ENCODE data around the gene RAD18.

The RAD18 gene

GRCh38 chr3:8984526-8984925, 21.3 kb upstream of the RAD18 start:
- DNase-seq = no peak

GRCh38 chr3:8984081-8984480, 20.8 kb upstream of the RAD18 start:
- DNase-seq = no peak

- no peak for DNase-seq
Measured at GRCh38 chr3:8983591-8983990, 20.3 kb upstream of the RAD18 start.

GRCh38 chr3:8983026-8983425, 19.8 kb upstream of the RAD18 start:
- DNase-seq = no peak

- no peak for DNase-seq
Measured at GRCh38 chr3:8982509-8982908, 19.2 kb upstream of the RAD18 start.

- DNase-seq = no peak
Measured at GRCh38 chr3:8981700-8982099, 18.4 kb upstream of the RAD18 start.

GRCh38 chr3:8981296-8981695, 18.0 kb upstream of the RAD18 start:
- no peak for DNase-seq

- DNase-seq = no peak
Measured at GRCh38 chr3:8980756-8981257, 17.5 kb upstream of the RAD18 start.

GRCh38 chr3:8979262-8979661, 16.0 kb upstream of the RAD18 start:
- no peak for DNase-seq

GRCh38 chr3:8978551-8978950, 15.3 kb upstream of the RAD18 start:
- no peak for DNase-seq

GRCh38 chr3:8976540-8977182, 13.4 kb upstream of the RAD18 start:
- no peak for DNase-seq

- DNase-seq = no peak
Measured at GRCh38 chr3:8975081-8976020, 12.1 kb upstream of the RAD18 start.

- DNase-seq = no peak
Measured at GRCh38 chr3:8974458-8974857, 11.2 kb upstream of the RAD18 start.

GRCh38 chr3:8972639-8973038, 9.4 kb upstream of the RAD18 start:
- peak in 1 of 2 experiments; percentile 9 for DNase-seq

- DNase-seq = peak in 1 of 2 experiments; percentile 11
Measured at GRCh38 chr3:8970971-8971589, 7.8 kb upstream of the RAD18 start.

- no peak for DNase-seq
Measured at GRCh38 chr3:8969241-8969640, 6.0 kb upstream of the RAD18 start.

- DNase-seq = no peak
Measured at GRCh38 chr3:8968375-8968882, 5.2 kb upstream of the RAD18 start.

- no peak for DNase-seq
Measured at GRCh38 chr3:8967553-8967952, 4.3 kb upstream of the RAD18 start.

GRCh38 chr3:8966820-8967348, 3.6 kb upstream of the RAD18 start:
- no peak for DNase-seq

- DNase-seq = no peak
Measured at GRCh38 chr3:8966150-8966819, 3.0 kb upstream of the RAD18 start.

- DNase-seq = no peak
Measured at GRCh38 chr3:8964436-8965370, 1.4 kb upstream of the RAD18 start.

All from NCI-H2081 (cell line).